ENCODE results near the gene RGS16. TPM values are rescaled to one million over a fixed set of nuclear protein-coding genes. Genes with fewer than 3 reads are reported as not detected.

Gene RGS16
- total and polyA plus RNA-seq, 4 experiments from 2014 or later: 1.3 to 3.7 (median 2.1) TPM

- Histone ChIP-seq H3K27me3 (ENCODE audit: insufficient read depth, low read length) (no peaks in the 10 kb centered on the region), H3K4me1 (ENCODE audit: insufficient read depth, low read length) (no peaks in the 10 kb centered on the region), H3K27ac (ENCODE audit: low read depth, low read length) (no peak overlapping the region), H3K9me3 (ENCODE audit: control insufficient read depth in 1 of 2, low read length in 2 of 2) (no peaks in the 10 kb centered on the region), H3K4me3 (ENCODE audit: low read length in 2 of 2) (no peak overlapping the region), H3K36me3 (ENCODE audit: insufficient read depth, low read length) (no peaks in the 10 kb centered on the region)
- no peaks in the 10 kb centered on the region for H3K36me3 Mint-ChIP-seq
- intact Hi-C loops (cut with micrococcal nuclease): no loop called here
- ChIA-PET CTCF (ENCODE audit: partially characterized antibody) (no interaction called here), POLR2A (ENCODE audit: partially characterized antibody) (no interaction called here)
- DNase-seq: no peak
- no peak overlapping the region for H3K27ac Mint-ChIP-seq
- no peaks in the 10 kb centered on the region for H3K4me1 Mint-ChIP-seq
- peaks cover 0 to 4% of the 10 kb centered on the region in 2 donors for H3K27me3 Mint-ChIP-seq
- no peaks in the 10 kb centered on the region for H3K9me3 Mint-ChIP-seq
- H3K4me3 Mint-ChIP-seq: no peak overlapping the region
Observed at GRCh38 chr1:182644886-182645285, 40.7 kb upstream of the RGS16 start.

- H3K27ac Mint-ChIP-seq: peak overlapping the region in 1 of 7 donors; percentile 11
- Histone ChIP-seq H3K4me3 (ENCODE audit: low read length in 2 of 2) (no peak overlapping the region), H3K4me1 (ENCODE audit: insufficient read depth, low read length) (no peaks in the 10 kb centered on the region), H3K27me3 (ENCODE audit: insufficient read depth, low read length) (no peaks in the 10 kb centered on the region), H3K27ac (ENCODE audit: low read depth, low read length) (no peak overlapping the region), H3K36me3 (ENCODE audit: insufficient read depth, low read length) (no peaks in the 10 kb centered on the region), H3K9me3 (ENCODE audit: control insufficient read depth in 1 of 2, low read length in 2 of 2) (no peaks in the 10 kb centered on the region)
- no peak overlapping the region for H3K4me3 Mint-ChIP-seq
- ChIA-PET POLR2A (ENCODE audit: partially characterized antibody) (no interaction called here), CTCF (ENCODE audit: partially characterized antibody) (no interaction called here)
- H3K36me3 Mint-ChIP-seq: no peaks in the 10 kb centered on the region
- H3K27me3 Mint-ChIP-seq: peaks cover 0 to 4% of the 10 kb centered on the region in 2 donors
- no peak for DNase-seq
- H3K4me1 Mint-ChIP-seq: no peaks in the 10 kb centered on the region
- no peaks in the 10 kb centered on the region for H3K9me3 Mint-ChIP-seq
- intact Hi-C loops (cut with micrococcal nuclease): no loop called here
Observed at GRCh38 chr1:182643699-182644098, 39.5 kb upstream of the RGS16 start.

- no peaks in the 10 kb centered on the region for H3K4me1 ChIP-seq (ENCODE audit: insufficient read depth, low read length)
- no peak overlapping the region for H3K27ac Mint-ChIP-seq
Observed at GRCh38 chr1:182642461-182642860, 38.3 kb upstream of the RGS16 start.

GRCh38 chr1:182641561-182641960 is 37.4 kb upstream of the RGS16 start:
- Mint-ChIP-seq H3K27me3 (peaks cover 0 to 3% of the 10 kb centered on the region in 2 donors), H3K27ac (peak overlapping the region in 1 of 7 donors; percentile 43), H3K4me1 (no peaks in the 10 kb centered on the region), H3K9me3 (no peaks in the 10 kb centered on the region), H3K4me3 (no peak overlapping the region), H3K36me3 (no peaks in the 10 kb centered on the region)
- POLR2A ChIA-PET (ENCODE audit: partially characterized antibody): no interaction called here
- no peak for DNase-seq
- H3K4me1 ChIP-seq (ENCODE audit: insufficient read depth, low read length): no peaks in the 10 kb centered on the region
- no peak overlapping the region for H3K27ac ChIP-seq (ENCODE audit: low read depth, low read length)
- intact Hi-C loops (cut with micrococcal nuclease): no loop called here
- H3K4me3 ChIP-seq (ENCODE audit: low read length in 2 of 2): no peak overlapping the region
- CTCF ChIA-PET (ENCODE audit: partially characterized antibody): no interaction called here
- H3K27me3 ChIP-seq (ENCODE audit: insufficient read depth, low read length): no peaks in the 10 kb centered on the region
- no peaks in the 10 kb centered on the region for H3K36me3 ChIP-seq (ENCODE audit: insufficient read depth, low read length)
- no peaks in the 10 kb centered on the region for H3K9me3 ChIP-seq (ENCODE audit: control insufficient read depth in 1 of 2, low read length in 2 of 2)

More at GRCh38 chr1:182642461-182642860, 38.3 kb upstream of the RGS16 start:
- Histone ChIP-seq H3K36me3 (ENCODE audit: insufficient read depth, low read length) (no peaks in the 10 kb centered on the region), H3K27ac (ENCODE audit: low read depth, low read length) (no peak overlapping the region), H3K27me3 (ENCODE audit: insufficient read depth, low read length) (no peaks in the 10 kb centered on the region), H3K4me3 (ENCODE audit: low read length in 2 of 2) (no peak overlapping the region), H3K9me3 (ENCODE audit: control insufficient read depth in 1 of 2, low read length in 2 of 2) (no peaks in the 10 kb centered on the region)
- ChIA-PET CTCF (ENCODE audit: partially characterized antibody) (no interaction called here), POLR2A (ENCODE audit: partially characterized antibody) (no interaction called here)
- Mint-ChIP-seq H3K4me3 (no peak overlapping the region), H3K27me3 (peaks cover 0 to 3% of the 10 kb centered on the region in 2 donors), H3K36me3 (no peaks in the 10 kb centered on the region), H3K9me3 (no peaks in the 10 kb centered on the region), H3K4me1 (no peaks in the 10 kb centered on the region)
- no peak for DNase-seq
- intact Hi-C loops (cut with micrococcal nuclease): no loop called here

- CTCF ChIA-PET (ENCODE audit: partially characterized antibody): no interaction called here
Observed at GRCh38 chr1:182639330-182639729, 35.1 kb upstream of the RGS16 start.

GRCh38 chr1:182637769-182638168 is 33.6 kb upstream of the RGS16 start:
- peaks cover 4% of the 10 kb centered on the region for H3K4me1 ChIP-seq (ENCODE audit: insufficient read depth, low read length)
- H3K9me3 ChIP-seq (ENCODE audit: control insufficient read depth in 1 of 2, low read length in 2 of 2): no peaks in the 10 kb centered on the region
- DNase-seq: no peak
- Mint-ChIP-seq H3K27ac (no peak overlapping the region), H3K27me3 (no peaks in the 10 kb centered on the region), H3K4me1 (peaks cover 3 to 10% (median 4%) of the 10 kb centered on the region in 4 donors), H3K4me3 (no peak overlapping the region), H3K9me3 (no peaks in the 10 kb centered on the region), H3K36me3 (no peaks in the 10 kb centered on the region)
- ChIA-PET CTCF (ENCODE audit: partially characterized antibody) (no interaction called here), POLR2A (ENCODE audit: partially characterized antibody) (no interaction called here)
- H3K27me3 ChIP-seq (ENCODE audit: insufficient read depth, low read length): no peaks in the 10 kb centered on the region
- no peak overlapping the region for H3K4me3 ChIP-seq (ENCODE audit: low read length in 2 of 2)
- no peak overlapping the region for H3K27ac ChIP-seq (ENCODE audit: low read depth, low read length)
- no peaks in the 10 kb centered on the region for H3K36me3 ChIP-seq (ENCODE audit: insufficient read depth, low read length)
- intact Hi-C loops (cut with micrococcal nuclease): no loop called here

More at GRCh38 chr1:182639330-182639729, 35.1 kb upstream of the RGS16 start:
- POLR2A ChIA-PET (ENCODE audit: partially characterized antibody): no interaction called here
- Histone ChIP-seq H3K4me3 (ENCODE audit: low read length in 2 of 2) (no peak overlapping the region), H3K36me3 (ENCODE audit: insufficient read depth, low read length) (no peaks in the 10 kb centered on the region), H3K27me3 (ENCODE audit: insufficient read depth, low read length) (no peaks in the 10 kb centered on the region), H3K27ac (ENCODE audit: low read depth, low read length) (no peak overlapping the region), H3K4me1 (ENCODE audit: insufficient read depth, low read length) (no peaks in the 10 kb centered on the region), H3K9me3 (ENCODE audit: control insufficient read depth in 1 of 2, low read length in 2 of 2) (no peaks in the 10 kb centered on the region)
- H3K27ac Mint-ChIP-seq: no peak overlapping the region
- no peaks in the 10 kb centered on the region for H3K36me3 Mint-ChIP-seq
- no peak overlapping the region for H3K4me3 Mint-ChIP-seq
- DNase-seq: no peak
- intact Hi-C loops (cut with micrococcal nuclease): no loop called here
- no peaks in the 10 kb centered on the region for H3K27me3 Mint-ChIP-seq
- no peaks in the 10 kb centered on the region for H3K9me3 Mint-ChIP-seq
- no peaks in the 10 kb centered on the region for H3K4me1 Mint-ChIP-seq

- ChIA-PET POLR2A (ENCODE audit: partially characterized antibody) (no interaction called here), CTCF (ENCODE audit: partially characterized antibody) (no interaction called here)
- intact Hi-C loops (cut with micrococcal nuclease): no loop called here
- no peaks in the 10 kb centered on the region for H3K27me3 ChIP-seq (ENCODE audit: insufficient read depth, low read length)
- no peak for DNase-seq
- H3K4me3 ChIP-seq (ENCODE audit: low read length in 2 of 2): no peak overlapping the region
- no peak overlapping the region for H3K27ac ChIP-seq (ENCODE audit: low read depth, low read length)
- peaks cover 16% of the 10 kb centered on the region for H3K4me1 ChIP-seq (ENCODE audit: insufficient read depth, low read length)
- H3K4me3 Mint-ChIP-seq: no peak overlapping the region
- no peaks in the 10 kb centered on the region for H3K36me3 Mint-ChIP-seq
- H3K4me1 Mint-ChIP-seq: peaks cover 13 to 29% (median 15%) of the 10 kb centered on the region in 4 donors
- H3K27ac Mint-ChIP-seq: no peak overlapping the region
- H3K9me3 Mint-ChIP-seq: no peaks in the 10 kb centered on the region
- no peaks in the 10 kb centered on the region for H3K9me3 ChIP-seq (ENCODE audit: control insufficient read depth in 1 of 2, low read length in 2 of 2)
- no peaks in the 10 kb centered on the region for H3K27me3 Mint-ChIP-seq
- no peaks in the 10 kb centered on the region for H3K36me3 ChIP-seq (ENCODE audit: insufficient read depth, low read length)
Observed at GRCh38 chr1:182635871-182636270, 31.7 kb upstream of the RGS16 start.

All from CD4-positive, alpha-beta memory T cell (primary cell).